HepG2 (cell line): Measurements from ENCODE around the gene SLC2A10. TPM values are rescaled to one million over a fixed set of nuclear protein-coding genes. Genes with fewer than 3 reads are reported as not detected.

ENCODE experiments used
- AHR ChIP-seq: IDR thresholded peaks from 2 replicates; pipeline ENCODE4 v1.6.1; 2018; ENCODE audit warnings: missing genetic modification reagents, missing compliant biosample characterization
- ARID2 ChIP-seq: sonication (generic); formaldehyde crosslinking; IDR thresholded peaks from 2 replicates; pipeline ENCODE4 v1.8.1; 2022; ENCODE audit warnings: mild to moderate bottlenecking, missing genetic modification reagents, borderline replicate concordance
- CENPT ChIP-seq: sonication (generic); formaldehyde crosslinking; IDR thresholded peaks from 2 replicates; pipeline ENCODE4 v1.8.0; 2022; ENCODE audit warnings: low read depth, mild to moderate bottlenecking, moderate library complexity, missing genetic modification reagents
- FOXM1 ChIP-seq: sonication (generic); formaldehyde crosslinking; IDR thresholded peaks from 2 replicates; pipeline ENCODE4 v1.5.0; 2020; ENCODE audit warnings: missing genetic modification reagents
- HMGA1 ChIP-seq: sonication (generic); formaldehyde crosslinking; conservative IDR thresholded peaks from 2 replicates; pipeline ENCODE4 v1.4.0; 2020; ENCODE audit warnings: missing genetic modification reagents
- LCORL ChIP-seq, 2 experiments: fragments of 450-650 bp in 1 of 2; sonication (generic) in 1 of 2; formaldehyde crosslinking in 1 of 2; IDR thresholded peaks; 2 replicates each; pipeline versions ENCODE4 v1.5.0 to v1.6.1; 2017 to 2020; ENCODE audit warnings: antibody characterized with exemption in 1 of 2, missing genetic modification reagents in 1 of 2
- MED8 ChIP-seq: sonication (generic); formaldehyde crosslinking; IDR thresholded peaks from 2 replicates; pipeline ENCODE4 v1.8.1; 2023; ENCODE audit warnings: mild to moderate bottlenecking, missing genetic modification reagents; ENCODE audit not compliant: insufficient replicate concordance
- NONO ChIP-seq, 2 experiments: fragments of 450-650 bp in 1 of 2; sonication (generic) in 1 of 2; formaldehyde crosslinking in 1 of 2; IDR thresholded peaks in 1 of 2; conservative IDR thresholded peaks in 1 of 2; 2 replicates each; pipeline versions ENCODE4 v1.6.1 to v1.8.0; 2017 to 2022; ENCODE audit warnings: mild to moderate bottlenecking in 1 of 2, missing genetic modification reagents in 1 of 2, moderate library complexity in 1 of 2
- NR0B2 ChIP-seq: sonication (generic); formaldehyde crosslinking; IDR thresholded peaks from 2 replicates; pipeline ENCODE4 v1.4.0; 2020; ENCODE audit warnings: mild to moderate bottlenecking, missing genetic modification reagents
- PRPF4 ChIP-seq: fragments of 200-400 bp; formaldehyde crosslinking; IDR thresholded peaks from 2 replicates; pipeline ENCODE4 v1.6.1; 2016; ENCODE audit warnings: low read length, low read depth; ENCODE audit not compliant: poor library complexity, severe bottlenecking
- RFX3 ChIP-seq: IDR thresholded peaks from 2 replicates; pipeline ENCODE4 v1.6.1; 2016; ENCODE audit warnings: missing biosample characterization, missing genetic modification reagents
- SALL2 ChIP-seq: sonication (generic); formaldehyde crosslinking; IDR thresholded peaks from 2 replicates; pipeline ENCODE4 v1.8.1; 2023; ENCODE audit warnings: mild to moderate bottlenecking, missing genetic modification reagents, inconsistent platforms
- SNAPC2 ChIP-seq: sonication (generic); formaldehyde crosslinking; IDR thresholded peaks from 2 replicates; pipeline ENCODE4 v1.8.1; 2022; ENCODE audit warnings: mild to moderate bottlenecking, missing genetic modification reagents
- SRSF1 ChIP-seq: fragments of 200-400 bp; formaldehyde crosslinking; optimal IDR thresholded peaks from 2 replicates; pipeline ENCODE3; 2017; ENCODE audit warnings: mild to moderate bottlenecking, low read depth, low read length, moderate library complexity
- TBX3 ChIP-seq: fragments of 450-650 bp; IDR thresholded peaks from 2 replicates; pipeline ENCODE4 v1.6.1; 2017; ENCODE audit warnings: antibody characterized with exemption, mild to moderate bottlenecking, inconsistent platforms, borderline replicate concordance
- WIZ ChIP-seq: sonication (generic); formaldehyde crosslinking; IDR thresholded peaks from 2 replicates; pipeline ENCODE4 v1.5.1; 2020; ENCODE audit warnings: mild to moderate bottlenecking, missing genetic modification reagents
- ZBTB7B ChIP-seq: sonication (generic); formaldehyde crosslinking; IDR thresholded peaks from 2 replicates; pipeline ENCODE4 v1.4.0; 2020; ENCODE audit warnings: missing genetic modification reagents
- ZNF598 ChIP-seq: sonication (generic); formaldehyde crosslinking; IDR thresholded peaks from 2 replicates; pipeline ENCODE4 v1.5.1; 2020; ENCODE audit warnings: mild to moderate bottlenecking, missing genetic modification reagents, borderline replicate concordance
- ZNF615 ChIP-seq: sonication (generic); formaldehyde crosslinking; IDR thresholded peaks from 2 replicates; pipeline ENCODE4 v1.5.0; 2020; ENCODE audit warnings: mild to moderate bottlenecking, missing genetic modification reagents, borderline replicate concordance
- ZNF672 ChIP-seq: sonication (generic); formaldehyde crosslinking; IDR thresholded peaks from 2 replicates; pipeline ENCODE4 v1.8.1; 2022; ENCODE audit warnings: missing genetic modification reagents
- ZNF678 ChIP-seq: sonication (generic); formaldehyde crosslinking; IDR thresholded peaks from 2 replicates; pipeline ENCODE4 v1.4.0; 2020; ENCODE audit warnings: mild to moderate bottlenecking, missing genetic modification reagents
- ZNF7 ChIP-seq: IDR thresholded peaks from 2 replicates; pipeline ENCODE4 v1.6.1; 2016; ENCODE audit warnings: missing biosample characterization, missing genetic modification reagents
- ZNF746 ChIP-seq: sonication (generic); formaldehyde crosslinking; IDR thresholded peaks from 2 replicates; pipeline ENCODE4 v1.8.0; 2022; ENCODE audit warnings: mild to moderate bottlenecking, missing genetic modification reagents
- polyA plus RNA-seq, 8 experiments: library from polyadenylated mRNA; depleted of rRNA in 3 of 8; stranded (reverse) in 7 of 8; unstranded in 1 of 8; fragments of >200 nt; fragmentation: Illumina TruSeq in 4 of 8; extraction: Trizol in 4 of 8; gene quantifications; 2 replicates each; pipeline versions ENCODE4 v1.2.1 to v1.2.3, GENCODE V29; 2011 to 2016; ENCODE audit warnings: low read depth in 4 of 8, missing spikeins in 1 of 8, mixed read lengths in 1 of 8; ENCODE audit not compliant: insufficient read depth in 1 of 8
- total RNA-seq, 5 experiments: library from RNA; depleted of rRNA; stranded (reverse); fragments of >200 nt; fragmentation: Illumina TruSeq; extraction: Trizol; gene quantifications; 2 replicates each; pipeline ENCODE4 v1.2.3, GENCODE V29; 2016; ENCODE audit warnings: low read depth in 1 of 5
- TF ChIP-seq, protein P1 (sequence below): sonication (generic); formaldehyde crosslinking; IDR thresholded peaks from 2 replicates; pipeline ENCODE4 v1.4.0; 2020; ENCODE audit warnings: mild to moderate bottlenecking, missing genetic modification reagents
- TF ChIP-seq, protein P2 (sequence below): sonication (generic); formaldehyde crosslinking; IDR thresholded peaks from 2 replicates; pipeline ENCODE4 v1.4.0; 2020; ENCODE audit warnings: missing genetic modification reagents
- TF ChIP-seq, protein P3 (sequence below): sonication (generic); formaldehyde crosslinking; conservative IDR thresholded peaks from 2 replicates; pipeline ENCODE4 v1.8.0; 2022; ENCODE audit warnings: mild to moderate bottlenecking, moderate library complexity, missing genetic modification reagents

SLC2A10 gene
- total and polyA plus RNA-seq, 2 of the 13 experiments (the other 11 are each of a cell fraction or from before 2014, with no cell fraction given) = 16.0 to 18.4 TPM

DNA sequence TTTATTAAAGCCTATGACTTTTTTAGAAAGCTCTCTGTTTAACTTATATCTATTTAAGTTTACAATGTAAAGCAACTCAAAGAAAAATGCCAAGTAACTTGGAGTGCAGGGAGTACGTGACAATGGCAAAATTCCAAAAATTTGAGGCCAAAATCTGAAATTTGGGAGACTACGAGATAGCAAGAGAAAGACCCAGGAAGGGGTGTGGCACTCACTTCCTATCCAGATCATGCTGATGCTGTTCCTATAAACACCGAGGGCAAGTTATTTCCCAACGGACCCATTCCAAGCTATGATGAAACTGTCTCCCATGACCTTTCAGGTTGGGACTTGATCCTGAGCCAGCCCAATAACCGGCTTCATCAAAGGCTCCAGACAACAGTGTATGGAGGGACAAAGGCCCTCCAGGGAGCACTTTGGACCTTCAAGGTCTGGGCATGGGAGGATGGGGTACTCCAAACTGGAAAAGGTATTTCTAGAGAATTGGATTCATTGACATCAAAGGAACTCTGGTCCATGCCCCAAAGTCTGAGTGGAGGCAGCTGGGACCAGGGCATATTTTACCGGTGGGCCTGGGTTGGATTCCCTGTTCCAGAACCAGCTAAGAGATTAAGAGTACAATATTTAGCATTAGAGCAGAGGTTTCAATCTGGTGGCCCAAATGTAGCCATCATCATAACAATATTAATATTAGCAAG is 42.5 kb upstream of the SLC2A10 start (continued):
- TF ChIP-seq NR0B2 (CRISPR knock-in tag) (peak; percentile 49; the same call in 1 of the 2 replicates), TBX3 (peak; percentile 90), LCORL (IDR thresholded peaks at IDR 0.05) (peak; percentile 100), LCORL (CRISPR knock-in tag; IDR thresholded peaks at IDR 0.05) (peak; percentile 100), CENPT (CRISPR knock-in tag) (no peak), ARID2 (CRISPR knock-in tag) (no peak), ZNF615 (CRISPR knock-in tag) (peak; percentile 98; the same call in 1 of the 2 replicates), HMGA1 (CRISPR knock-in tag) (no peak), MED8 (CRISPR knock-in tag) (peak; percentile 100), ZNF672 (CRISPR knock-in tag) (no peak), PRPF4 (no peak), AHR (peak; percentile 75; the same call in 1 of the 2 replicates), ZNF746 (CRISPR knock-in tag) (peak; percentile 99), ZNF598 (CRISPR knock-in tag) (peak; percentile 63; the same call in 1 of the 2 replicates), ZBTB7B (peak; percentile 100), RFX3 (CRISPR knock-in tag) (peak; percentile 62), NONO (IDR thresholded peaks at IDR 0.05) (no peak), NONO (CRISPR knock-in tag; conservative IDR thresholded peaks at IDR 0.05) (peak; percentile 100), WIZ (CRISPR knock-in tag) (peak; percentile 94), SRSF1 (no peak), SNAPC2 (peak; percentile 97), FOXM1 (CRISPR knock-in tag) (no peak), ZNF7 (CRISPR knock-in tag) (no peak), ZNF678 (CRISPR knock-in tag) (0 out of 2 replicates have a peak, but pooled peaks have one; percentile 46), SALL2 (peak; percentile 97)
- TF ChIP-seq, protein P1, sequence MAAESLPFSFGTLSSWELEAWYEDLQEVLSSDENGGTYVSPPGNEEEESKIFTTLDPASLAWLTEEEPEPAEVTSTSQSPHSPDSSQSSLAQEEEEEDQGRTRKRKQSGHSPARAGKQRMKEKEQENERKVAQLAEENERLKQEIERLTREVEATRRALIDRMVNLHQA (CRISPR knock-in tag) = no peak
- TF ChIP-seq, protein P2, sequence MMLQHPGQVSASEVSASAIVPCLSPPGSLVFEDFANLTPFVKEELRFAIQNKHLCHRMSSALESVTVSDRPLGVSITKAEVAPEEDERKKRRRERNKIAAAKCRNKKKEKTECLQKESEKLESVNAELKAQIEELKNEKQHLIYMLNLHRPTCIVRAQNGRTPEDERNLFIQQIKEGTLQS (CRISPR knock-in tag) = peak; percentile 100
- TF ChIP-seq, protein P3, sequence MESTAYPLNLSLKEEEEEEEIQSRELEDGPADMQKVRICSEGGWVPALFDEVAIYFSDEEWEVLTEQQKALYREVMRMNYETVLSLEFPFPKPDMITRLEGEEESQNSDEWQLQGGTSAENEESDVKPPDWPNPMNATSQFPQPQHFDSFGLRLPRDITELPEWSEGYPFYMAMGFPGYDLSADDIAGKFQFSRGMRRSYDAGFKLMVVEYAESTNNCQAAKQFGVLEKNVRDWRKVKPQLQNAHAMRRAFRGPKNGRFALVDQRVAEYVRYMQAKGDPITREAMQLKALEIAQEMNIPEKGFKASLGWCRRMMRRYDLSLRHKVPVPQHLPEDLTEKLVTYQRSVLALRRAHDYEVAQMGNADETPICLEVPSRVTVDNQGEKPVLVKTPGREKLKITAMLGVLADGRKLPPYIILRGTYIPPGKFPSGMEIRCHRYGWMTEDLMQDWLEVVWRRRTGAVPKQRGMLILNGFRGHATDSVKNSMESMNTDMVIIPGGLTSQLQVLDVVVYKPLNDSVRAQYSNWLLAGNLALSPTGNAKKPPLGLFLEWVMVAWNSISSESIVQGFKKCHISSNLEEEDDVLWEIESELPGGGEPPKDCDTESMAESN (CRISPR knock-in tag) = peak; percentile 99
